Measurements from ENCODE around the gene TCF4.
A peak's percentile ranks its signal among the peaks of the same experiment; 100 is the strongest.

Gene TCF4

DNA sequence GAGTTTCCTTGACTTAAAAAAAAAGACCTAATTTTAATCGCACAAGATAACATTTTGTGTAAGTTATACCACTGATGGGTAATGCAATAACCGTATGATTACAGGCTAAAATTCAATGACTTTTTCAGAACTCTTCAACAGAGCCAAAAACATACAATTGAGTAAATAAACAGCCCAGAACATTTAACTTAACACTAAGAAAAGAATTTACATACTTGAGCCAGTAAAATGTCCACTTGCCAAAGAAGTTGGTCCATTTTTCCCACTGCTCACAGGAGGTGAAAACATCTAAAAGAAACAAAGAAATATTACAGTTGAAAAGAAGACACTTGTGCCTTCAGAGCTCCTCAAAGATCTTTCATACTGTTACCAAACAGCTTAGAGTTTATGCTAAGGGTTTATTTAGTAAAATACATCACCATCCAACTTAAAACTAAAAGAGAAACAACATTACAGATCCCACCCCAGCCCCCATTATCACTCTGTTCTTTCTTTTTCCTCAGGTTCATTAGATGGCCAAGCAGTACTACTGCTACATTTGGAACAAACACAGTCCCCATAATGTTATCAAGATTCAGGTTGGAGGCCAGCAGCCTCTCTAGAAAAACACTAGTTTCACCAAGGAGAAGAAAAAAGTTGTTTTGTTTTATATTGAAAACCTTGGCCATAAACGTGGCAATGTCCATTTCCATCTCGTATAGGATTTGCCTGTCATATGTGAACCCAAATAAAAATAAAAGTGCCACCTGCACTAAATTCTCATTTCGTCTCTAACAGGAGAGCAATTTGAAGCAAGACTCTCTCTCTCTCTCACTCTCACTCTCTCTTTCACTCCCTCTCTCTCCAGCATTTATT, 2.7 kb downstream of the TCF4 start:
- Histone ChIP-seq H3K27me3 (ENCODE audit: control insufficient read depth in 1 of 2, insufficient read depth in 2 of 2, low read length in 2 of 2) (no peaks in the 10 kb centered on the region), H3K9ac (ENCODE audit: low read length) (peak overlapping the region; percentile 34), H3K4me3 (ENCODE audit: low read depth in 1 of 2, low read length in 2 of 2) (peak overlapping the region in 1 of 2 donors; percentile 70), H3K27ac (ENCODE audit: low read depth, low read length) (peak overlapping the region; percentile 71), H3K9me3 (ENCODE audit: low read length) (no peaks in the 10 kb centered on the region), H3K4me1 (ENCODE audit: insufficient read depth, low read length) (peaks cover 31% of the 10 kb centered on the region), H3K36me3 (ENCODE audit: insufficient read depth, low read length) (no peaks in the 10 kb centered on the region)

DNA sequence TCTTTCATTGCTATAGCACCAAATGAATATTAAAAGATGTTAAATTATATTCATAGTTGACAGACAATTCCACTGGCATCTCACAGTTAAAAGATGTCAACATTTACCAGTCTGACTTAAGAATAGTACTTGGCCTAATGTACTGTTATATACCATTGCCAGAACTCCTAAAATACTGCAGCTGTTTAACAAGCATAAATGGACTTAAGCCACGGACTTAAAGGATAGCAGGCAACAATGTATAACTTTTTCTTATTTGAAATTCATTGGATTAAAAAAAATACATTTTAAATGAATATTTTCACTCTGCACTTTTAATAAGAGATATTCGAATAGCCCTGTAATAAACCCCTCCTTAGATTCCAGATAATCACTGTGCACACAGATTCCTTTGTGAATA, 3.8 kb downstream of the TCF4 start:
- H3K36me3 ChIP-seq (ENCODE audit: insufficient read depth, low read length), result no peaks in the 10 kb centered on the region
- no peaks in the 10 kb centered on the region for H3K27me3 ChIP-seq (ENCODE audit: control insufficient read depth in 1 of 2, insufficient read depth in 2 of 2, low read length in 2 of 2)
- peaks cover 41% of the 10 kb centered on the region for H3K4me1 ChIP-seq (ENCODE audit: insufficient read depth, low read length)
- H3K27ac ChIP-seq (ENCODE audit: low read depth, low read length), result no peak overlapping the region
- no peaks in the 10 kb centered on the region for H3K9me3 ChIP-seq (ENCODE audit: low read length)
- no peak overlapping the region for H3K4me3 ChIP-seq (ENCODE audit: low read depth in 1 of 2, low read length in 2 of 2)
- no peak overlapping the region for H3K9ac ChIP-seq (ENCODE audit: low read length)

GRCh38 chr18:55582325-55582724, 5.7 kb downstream of the TCF4 start:
- no peak overlapping the region for H3K27ac ChIP-seq (ENCODE audit: low read depth, low read length)
- no peaks in the 10 kb centered on the region for H3K9me3 ChIP-seq (ENCODE audit: low read length)
- H3K9ac ChIP-seq (ENCODE audit: low read length), result no peak overlapping the region
- H3K36me3 ChIP-seq (ENCODE audit: insufficient read depth, low read length), result no peaks in the 10 kb centered on the region
- no peaks in the 10 kb centered on the region for H3K27me3 ChIP-seq (ENCODE audit: control insufficient read depth in 1 of 2, insufficient read depth in 2 of 2, low read length in 2 of 2)
- H3K4me1 ChIP-seq (ENCODE audit: insufficient read depth, low read length), result peaks cover 41% of the 10 kb centered on the region
- no peak overlapping the region for H3K4me3 ChIP-seq (ENCODE audit: low read depth in 1 of 2, low read length in 2 of 2)

GRCh38 chr18:55579501-55580270, 8.3 kb downstream of the TCF4 start:
- Histone ChIP-seq H3K4me1 (ENCODE audit: insufficient read depth, low read length) (peaks cover 26% of the 10 kb centered on the region), H3K36me3 (ENCODE audit: insufficient read depth, low read length) (no peaks in the 10 kb centered on the region), H3K9ac (ENCODE audit: low read length) (no peak overlapping the region), H3K9me3 (ENCODE audit: low read length) (no peaks in the 10 kb centered on the region), H3K4me3 (ENCODE audit: low read depth in 1 of 2, low read length in 2 of 2) (no peak overlapping the region), H3K27me3 (ENCODE audit: control insufficient read depth in 1 of 2, insufficient read depth in 2 of 2, low read length in 2 of 2) (no peaks in the 10 kb centered on the region), H3K27ac (ENCODE audit: low read depth, low read length) (no peak overlapping the region)

GRCh38 chr18:55577812-55578539, 10.0 kb downstream of the TCF4 start:
- H3K9ac ChIP-seq (ENCODE audit: low read length), result no peak overlapping the region
- no peak overlapping the region for H3K27ac ChIP-seq (ENCODE audit: low read depth, low read length)
- H3K4me1 ChIP-seq (ENCODE audit: insufficient read depth, low read length), result peaks cover 23% of the 10 kb centered on the region

DNA sequence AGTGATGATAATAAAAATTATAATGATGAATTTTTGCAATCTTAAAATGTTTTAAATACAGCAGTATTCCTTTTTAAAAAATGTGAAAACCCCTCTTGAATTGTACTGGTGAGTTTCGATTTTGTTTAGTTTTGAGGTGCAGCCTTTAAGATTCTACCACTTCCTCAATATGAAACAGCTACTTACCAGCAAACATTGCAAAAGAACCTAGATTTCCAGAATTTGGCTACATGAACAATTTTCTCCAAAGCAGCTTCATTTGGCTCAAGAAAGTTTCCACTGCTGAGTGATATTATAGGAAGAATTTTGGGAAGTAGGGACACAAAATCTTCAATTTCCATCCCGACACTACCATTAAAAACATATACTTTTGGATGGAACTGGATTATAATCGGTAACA, 12.0 kb downstream of the TCF4 start:
- Histone ChIP-seq H3K4me3 (ENCODE audit: low read depth in 1 of 2, low read length in 2 of 2) (no peak overlapping the region), H3K27ac (ENCODE audit: low read depth, low read length) (no peak overlapping the region)

More at GRCh38 chr18:55577812-55578539, 10.0 kb downstream of the TCF4 start:
- Histone ChIP-seq H3K9me3 (ENCODE audit: low read length) (no peaks in the 10 kb centered on the region), H3K27me3 (ENCODE audit: control insufficient read depth in 1 of 2, insufficient read depth in 2 of 2, low read length in 2 of 2) (no peaks in the 10 kb centered on the region), H3K36me3 (ENCODE audit: insufficient read depth, low read length) (no peaks in the 10 kb centered on the region), H3K4me3 (ENCODE audit: low read depth in 1 of 2, low read length in 2 of 2) (no peak overlapping the region)

GRCh38 chr18:55575066-55575465, 12.9 kb downstream of the TCF4 start:
- H3K4me3 ChIP-seq (ENCODE audit: low read depth in 1 of 2, low read length in 2 of 2), result no peak overlapping the region
- no peaks in the 10 kb centered on the region for H3K27me3 ChIP-seq (ENCODE audit: control insufficient read depth in 1 of 2, insufficient read depth in 2 of 2, low read length in 2 of 2)
- no peaks in the 10 kb centered on the region for H3K9me3 ChIP-seq (ENCODE audit: low read length)
- peaks cover 7% of the 10 kb centered on the region for H3K4me1 ChIP-seq (ENCODE audit: insufficient read depth, low read length)
- no peak overlapping the region for H3K27ac ChIP-seq (ENCODE audit: low read depth, low read length)
- no peak overlapping the region for H3K9ac ChIP-seq (ENCODE audit: low read length)
- H3K36me3 ChIP-seq (ENCODE audit: insufficient read depth, low read length), result no peaks in the 10 kb centered on the region

More for the DNA sequence above, 12.0 kb downstream of the TCF4 start:
- H3K9me3 ChIP-seq (ENCODE audit: low read length), result no peaks in the 10 kb centered on the region
- no peak overlapping the region for H3K9ac ChIP-seq (ENCODE audit: low read length)
- no peaks in the 10 kb centered on the region for H3K36me3 ChIP-seq (ENCODE audit: insufficient read depth, low read length)
- H3K27me3 ChIP-seq (ENCODE audit: control insufficient read depth in 1 of 2, insufficient read depth in 2 of 2, low read length in 2 of 2), result no peaks in the 10 kb centered on the region
- peaks cover 10% of the 10 kb centered on the region for H3K4me1 ChIP-seq (ENCODE audit: insufficient read depth, low read length)

DNA sequence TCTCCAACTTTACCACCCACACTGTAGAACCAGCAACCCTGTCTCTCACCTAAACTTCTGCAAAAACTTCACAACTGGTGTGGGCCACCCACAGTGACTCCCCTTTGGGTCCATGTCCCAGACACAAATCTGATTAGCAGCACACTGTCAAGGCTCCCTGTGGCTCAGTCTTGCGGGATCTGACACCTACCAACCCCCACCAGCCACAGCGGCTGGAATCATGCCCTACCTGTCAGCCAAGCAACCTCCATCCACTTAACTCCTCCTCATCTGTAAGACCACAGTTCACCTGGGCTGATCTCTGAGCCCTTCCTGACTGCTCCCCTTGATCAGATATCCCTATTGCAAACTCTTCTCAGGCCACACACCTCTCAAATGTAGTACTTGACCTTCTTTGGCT, 14.6 kb downstream of the TCF4 start:
- H3K4me3 ChIP-seq (ENCODE audit: low read depth in 1 of 2, low read length in 2 of 2), result no peak overlapping the region
- H3K4me1 ChIP-seq (ENCODE audit: insufficient read depth, low read length), result no peaks in the 10 kb centered on the region
- no peak overlapping the region for H3K9ac ChIP-seq (ENCODE audit: low read length)
- H3K27ac ChIP-seq (ENCODE audit: low read depth, low read length), result no peak overlapping the region
- H3K36me3 ChIP-seq (ENCODE audit: insufficient read depth, low read length), result no peaks in the 10 kb centered on the region
- no peaks in the 10 kb centered on the region for H3K27me3 ChIP-seq (ENCODE audit: control insufficient read depth in 1 of 2, insufficient read depth in 2 of 2, low read length in 2 of 2)
- H3K9me3 ChIP-seq (ENCODE audit: low read length), result no peaks in the 10 kb centered on the region

GRCh38 chr18:55570966-55571365, 17.0 kb downstream of the TCF4 start:
- Histone ChIP-seq H3K4me3 (ENCODE audit: low read depth in 1 of 2, low read length in 2 of 2) (no peak overlapping the region), H3K27ac (ENCODE audit: low read depth, low read length) (no peak overlapping the region), H3K36me3 (ENCODE audit: insufficient read depth, low read length) (no peaks in the 10 kb centered on the region), H3K4me1 (ENCODE audit: insufficient read depth, low read length) (no peaks in the 10 kb centered on the region), H3K9ac (ENCODE audit: low read length) (no peak overlapping the region), H3K27me3 (ENCODE audit: control insufficient read depth in 1 of 2, insufficient read depth in 2 of 2, low read length in 2 of 2) (no peaks in the 10 kb centered on the region), H3K9me3 (ENCODE audit: low read length) (no peaks in the 10 kb centered on the region)

DNA sequence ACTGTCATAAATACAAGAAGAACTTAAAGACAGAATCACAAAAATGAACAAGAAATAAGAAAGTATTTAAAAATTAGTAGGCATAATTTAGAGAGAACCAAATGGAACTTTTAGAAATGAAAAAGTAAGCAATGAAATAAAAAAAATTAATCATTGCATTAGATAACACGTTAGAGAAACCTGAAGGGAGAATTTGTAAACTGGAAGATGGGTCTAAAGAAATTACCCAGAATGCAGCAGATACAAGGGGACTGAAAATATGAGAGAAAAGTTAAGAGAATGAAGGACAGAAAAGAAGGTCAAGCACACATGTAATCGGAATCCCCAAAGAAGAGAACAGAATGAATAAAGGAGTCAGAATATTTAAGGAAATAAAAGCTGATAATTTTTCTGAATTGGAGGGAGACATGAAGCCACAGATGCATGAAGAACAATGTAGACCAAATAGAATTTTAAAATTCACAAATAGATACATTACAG, 21.5 kb downstream of the TCF4 start:
- H3K9me3 ChIP-seq (ENCODE audit: low read length), result no peaks in the 10 kb centered on the region
- H3K27ac ChIP-seq (ENCODE audit: low read depth, low read length), result no peak overlapping the region
- H3K4me3 ChIP-seq (ENCODE audit: low read depth in 1 of 2, low read length in 2 of 2), result no peak overlapping the region
- no peaks in the 10 kb centered on the region for H3K27me3 ChIP-seq (ENCODE audit: control insufficient read depth in 1 of 2, insufficient read depth in 2 of 2, low read length in 2 of 2)
- H3K36me3 ChIP-seq (ENCODE audit: insufficient read depth, low read length), result no peaks in the 10 kb centered on the region
- H3K4me1 ChIP-seq (ENCODE audit: insufficient read depth, low read length), result no peaks in the 10 kb centered on the region
- no peak overlapping the region for H3K9ac ChIP-seq (ENCODE audit: low read length)

- no peak overlapping the region for H3K9ac ChIP-seq (ENCODE audit: low read length)
- H3K27me3 ChIP-seq (ENCODE audit: control insufficient read depth in 1 of 2, insufficient read depth in 2 of 2, low read length in 2 of 2), result no peaks in the 10 kb centered on the region
- H3K4me3 ChIP-seq (ENCODE audit: low read depth in 1 of 2, low read length in 2 of 2), result no peak overlapping the region
- no peaks in the 10 kb centered on the region for H3K36me3 ChIP-seq (ENCODE audit: insufficient read depth, low read length)
- H3K27ac ChIP-seq (ENCODE audit: low read depth, low read length), result no peak overlapping the region
- peaks cover 5% of the 10 kb centered on the region for H3K4me1 ChIP-seq (ENCODE audit: insufficient read depth, low read length)
- H3K9me3 ChIP-seq (ENCODE audit: low read length), result no peaks in the 10 kb centered on the region
Measured at GRCh38 chr18:55559739-55560138, 28.3 kb downstream of the TCF4 start.

Measured in muscle layer of colon (tissue), 2 donors.